CD4-positive, alpha-beta T cell treated with Interleukin-12 subunit alpha and Interleukin-12 subunit beta, for 1 hour (primary cell): Measurements from ENCODE around the gene TM9SF1.

ENCODE experiments used
- DNase-seq: peaks from one replicate; pipeline ENCODE4 v3.0.0-alpha.2; 2020

TM9SF1 gene

GRCh38 chr14:24178399-24179178 lies 16.7 kb downstream of the TM9SF1 start:
- DNase-seq: no peak

- DNase-seq: no peak
Measured at GRCh38 chr14:24177891-24178290, 17.4 kb downstream of the TM9SF1 start.

GRCh38 chr14:24177041-24177825 lies 18.0 kb downstream of the TM9SF1 start:
- no peak for DNase-seq

- DNase-seq: no peak
Measured at GRCh38 chr14:24176599-24176998, 18.6 kb downstream of the TM9SF1 start.

- no peak for DNase-seq
Measured at GRCh38 chr14:24172871-24173281, 22.4 kb downstream of the TM9SF1 start.

GRCh38 chr14:24172261-24172860 lies 22.9 kb downstream of the TM9SF1 start:
- no peak for DNase-seq

- peak; percentile 65 for DNase-seq
Measured at GRCh38 chr14:24171422-24172260, 23.6 kb downstream of the TM9SF1 start, which contains the start of gene REC8. REC8 (plus strand) TSS chr14:24172080; CDS start chr14:24172553, 473 bp downstream.

- DNase-seq: no peak
Measured at GRCh38 chr14:24167469-24168114, 27.6 kb downstream of the TM9SF1 start.

GRCh38 chr14:24165785-24166184 lies 29.5 kb downstream of the TM9SF1 start:
- no peak for DNase-seq

- DNase-seq: no peak
Measured at GRCh38 chr14:24164518-24164991, 30.7 kb downstream of the TM9SF1 start.

- DNase-seq: no peak
Measured at GRCh38 chr14:24162093-24162492, 33.1 kb downstream of the TM9SF1 start.

GRCh38 chr14:24160850-24161804 lies 34.1 kb downstream of the TM9SF1 start, which contains the start of gene IRF9:
IRF9 (plus strand) TSS chr14:24161265; CDS start chr14:24162145, 880 bp downstream.
- peak; percentile 98 for DNase-seq

GRCh38 chr14:24160499-24160849 lies 34.8 kb downstream of the TM9SF1 start:
- no peak for DNase-seq

- no peak for DNase-seq
Measured at GRCh38 chr14:24159777-24160498, 35.3 kb downstream of the TM9SF1 start.

GRCh38 chr14:24157331-24157730 lies 37.9 kb downstream of the TM9SF1 start:
- no peak for DNase-seq

GRCh38 chr14:24156840-24157239 lies 38.4 kb downstream of the TM9SF1 start:
- DNase-seq: no peak

GRCh38 chr14:24155100-24155499 lies 40.1 kb downstream of the TM9SF1 start:
- DNase-seq: no peak

- no peak for DNase-seq
Measured at GRCh38 chr14:24151404-24152080, 43.7 kb downstream of the TM9SF1 start.

- no peak for DNase-seq
Measured at GRCh38 chr14:24150993-24151392, 44.2 kb downstream of the TM9SF1 start.
